ENCODE data around the gene ACTRT2.

Gene ACTRT2

GRCh38 chr1:2989976-2990375 lies 31.3 kb upstream of the ACTRT2 start:
- no peak for DNase-seq (ENCODE audit: low read depth, low spot score)
- ChIA-PET CTCF (no interaction called here), POLR2A (no interaction called here)
- H3K4me3 ChIP-seq (ENCODE audit: low read depth, low read length): no peak overlapping the region
- no peak for TF ChIP-seq CTCF (IDR thresholded peaks at IDR 0.05; ENCODE audit: insufficient read depth, low read length, missing control alignments)

- no peak for TF ChIP-seq CTCF (IDR thresholded peaks at IDR 0.05; ENCODE audit: insufficient read depth, low read length, missing control alignments)
- no peak for DNase-seq (ENCODE audit: low read depth, low spot score)
- ChIA-PET CTCF (no interaction called here), POLR2A (no interaction called here)
- no peak overlapping the region for H3K4me3 ChIP-seq (ENCODE audit: low read depth, low read length)
Measured at GRCh38 chr1:2990376-2991115, 30.7 kb upstream of the ACTRT2 start.

- CTCF ChIA-PET: no interaction called here
- POLR2A ChIA-PET: no interaction called here
- no peak overlapping the region for H3K4me3 ChIP-seq (ENCODE audit: low read depth, low read length)
- TF ChIP-seq CTCF (IDR thresholded peaks at IDR 0.05; ENCODE audit: insufficient read depth, low read length, missing control alignments): no peak
- no peak for DNase-seq (ENCODE audit: low read depth, low spot score)
Measured at GRCh38 chr1:2991753-2992495, 29.3 kb upstream of the ACTRT2 start.

GRCh38 chr1:2998503-2999100 lies 22.7 kb upstream of the ACTRT2 start:
- ChIA-PET CTCF (no interaction called here), POLR2A (no interaction called here)
- no peak for TF ChIP-seq CTCF (IDR thresholded peaks at IDR 0.05; ENCODE audit: insufficient read depth, low read length, missing control alignments)
- no peak overlapping the region for H3K4me3 ChIP-seq (ENCODE audit: low read depth, low read length)
- no peak for DNase-seq (ENCODE audit: low read depth, low spot score)

GRCh38 chr1:2999138-2999537 lies 22.1 kb upstream of the ACTRT2 start:
- ChIA-PET CTCF (no interaction called here), POLR2A (no interaction called here)

More at GRCh38 chr1:2999138-2999537, 22.1 kb upstream of the ACTRT2 start:
- TF ChIP-seq CTCF (IDR thresholded peaks at IDR 0.05; ENCODE audit: insufficient read depth, low read length, missing control alignments): no peak
- no peak overlapping the region for H3K4me3 ChIP-seq (ENCODE audit: low read depth, low read length)
- no peak for DNase-seq (ENCODE audit: low read depth, low spot score)
